ENCODE data around the gene PPFIBP1.
"Not testable (repeated sequence)": the region's sequence is repeated elsewhere in the genome, so short reads cannot be mapped to it uniquely, and the experiment has no call there.

- TF ChIP-seq CTCF (IDR thresholded peaks at IDR 0.05; ENCODE audit: low read depth, low read length); POLR2A (IDR thresholded peaks at IDR 0.05; ENCODE audit: extremely low read depth, insufficient read length): not testable (repeated sequence)
Observed at GRCh38 chr12:27642361-27642760, 118.4 kb downstream of the PPFIBP1 start.
